ENCODE results near the gene RGS7BP.

RGS7BP gene

GRCh38 chr5:64644831-64645230, 139.0 kb downstream of the RGS7BP start:
- ChIA-PET POLR2A (no interaction called here), CTCF (interaction anchor here (1.1 to 10.0 kb wide), 3 partner anchors 9 to 140 kb away, joined by 3 to 64 read pairs (median 9); no protein-coding TSS in a partner anchor)
- no peak for DNase-seq (ENCODE audit: extremely low spot score)
- no peak for TF ChIP-seq CTCF (IDR thresholded peaks at IDR 0.05; ENCODE audit: control extremely low read depth, extremely low read depth, low read depth, missing control alignments)

DNA sequence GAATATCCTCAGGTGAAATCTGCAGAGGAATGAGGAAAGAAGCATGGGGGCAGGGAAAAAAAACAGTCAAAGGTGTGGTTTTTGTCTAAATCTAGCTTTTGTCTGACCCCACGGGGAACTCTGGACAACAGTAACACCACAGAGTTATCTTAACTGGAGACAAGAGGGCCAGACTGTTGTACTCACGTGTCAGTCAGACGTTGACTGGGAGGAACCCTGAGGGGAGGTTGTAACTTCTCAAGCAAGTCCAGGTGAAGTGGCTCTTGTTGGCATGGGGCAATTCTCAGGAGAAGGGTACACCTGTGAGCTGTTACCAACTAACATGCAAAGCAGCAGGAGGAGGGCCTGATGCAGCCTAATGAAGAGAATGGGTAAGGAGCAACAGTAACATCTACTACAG, 140.4 kb downstream of the RGS7BP start:
- ChIA-PET CTCF (interaction anchor here (1.4 to 10.0 kb wide), 2 partner anchors 10 to 136 kb away, joined by 3 to 64 read pairs; no protein-coding TSS in a partner anchor), POLR2A (no interaction called here)
- DNase-seq (ENCODE audit: extremely low spot score), result no peak
- TF ChIP-seq CTCF (IDR thresholded peaks at IDR 0.05; ENCODE audit: control extremely low read depth, extremely low read depth, low read depth, missing control alignments), result no peak

GRCh38 chr5:64649512-64649911, 143.7 kb downstream of the RGS7BP start:
- no peak for TF ChIP-seq CTCF (IDR thresholded peaks at IDR 0.05; ENCODE audit: control extremely low read depth, extremely low read depth, low read depth, missing control alignments)

GRCh38 chr5:64653766-64654560, 148.1 kb downstream of the RGS7BP start:
- no peak for TF ChIP-seq CTCF (IDR thresholded peaks at IDR 0.05; ENCODE audit: control extremely low read depth, extremely low read depth, low read depth, missing control alignments)
- CTCF ChIA-PET, result interaction anchor here (1.8 kb wide), 1 partner anchor 110 kb away, joined by 4 read pairs; no protein-coding TSS in a partner anchor
- no peak for DNase-seq (ENCODE audit: extremely low spot score)
- POLR2A ChIA-PET, result no interaction called here

More at GRCh38 chr5:64649512-64649911, 143.7 kb downstream of the RGS7BP start:
- DNase-seq (ENCODE audit: extremely low spot score), result no peak
- ChIA-PET CTCF (interaction anchor here (10.0 kb wide), 1 partner anchor 14 kb away, joined by 64 read pairs; no protein-coding TSS in a partner anchor), POLR2A (no interaction called here)

DNA sequence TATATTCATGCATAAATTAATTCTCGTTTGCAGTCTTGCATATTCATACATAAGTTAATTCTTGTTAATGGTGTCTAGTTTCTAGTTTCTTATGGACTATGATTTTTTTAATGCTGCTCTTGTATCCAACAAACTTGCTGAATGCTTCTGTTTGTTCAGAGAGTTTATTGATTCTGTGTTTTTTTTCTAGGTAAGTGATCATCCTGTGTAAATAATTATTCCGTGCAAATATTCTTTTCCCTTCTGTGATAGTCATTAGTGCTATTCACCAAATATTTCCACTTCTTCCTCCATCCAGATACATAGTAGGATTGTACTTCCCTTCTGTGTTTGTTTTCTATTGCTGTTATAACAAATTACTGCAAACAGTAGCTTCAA, 148.7 kb downstream of the RGS7BP start:
- DNase-seq (ENCODE audit: extremely low spot score), result no peak
- POLR2A ChIA-PET, result no interaction called here
- no peak for TF ChIP-seq CTCF (IDR thresholded peaks at IDR 0.05; ENCODE audit: control extremely low read depth, extremely low read depth, low read depth, missing control alignments)
- CTCF ChIA-PET, result no interaction called here

DNA sequence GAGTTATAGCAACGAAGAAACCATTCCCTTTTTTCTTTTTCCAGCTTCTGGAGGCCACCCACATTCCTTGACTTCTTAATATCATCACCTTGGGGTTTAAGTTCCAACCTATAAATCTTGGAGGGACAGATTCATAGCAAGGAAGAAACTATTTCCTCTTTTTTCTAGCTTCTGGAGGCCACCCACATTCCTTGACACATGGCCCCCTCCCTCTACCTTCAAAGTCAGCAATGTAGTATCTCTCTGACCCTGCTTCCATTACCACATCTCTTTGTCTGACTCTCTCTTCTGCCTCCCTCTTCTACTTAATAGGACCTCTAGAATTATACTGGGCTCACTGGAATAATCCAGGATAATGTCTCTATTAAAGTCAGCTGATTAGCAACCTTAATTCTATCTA, 149.8 kb downstream of the RGS7BP start:
- ChIA-PET CTCF (no interaction called here), POLR2A (no interaction called here)
- no peak for DNase-seq (ENCODE audit: extremely low spot score)
- no peak for TF ChIP-seq CTCF (IDR thresholded peaks at IDR 0.05; ENCODE audit: control extremely low read depth, extremely low read depth, low read depth, missing control alignments)

All from GM10248 (cell line).